Duodenal mucosa (tissue), 2 donors: ENCODE results near the gene LDLRAD3.

Experiments
- H3K27ac ChIP-seq: one replicate; pipeline ENCODE4 v1.7.0; 2013; ENCODE audit warnings: low read depth, low read length
- H3K27me3 ChIP-seq, 2 donors: one replicate each; pipeline ENCODE4 v1.7.0; 2013; ENCODE audit warnings: low read length in 2 of 2, control low read depth in 1 of 2; ENCODE audit not compliant: insufficient read depth in 2 of 2, control insufficient read depth in 1 of 2
- H3K36me3 ChIP-seq, 2 donors: one replicate each; pipeline ENCODE4 v1.7.0; 2013; ENCODE audit warnings: low read length in 2 of 2, control low read depth in 1 of 2; ENCODE audit not compliant: insufficient read depth in 2 of 2, control insufficient read depth in 1 of 2
- H3K4me1 ChIP-seq, 2 donors: one replicate each; pipeline ENCODE4 v1.7.0; 2013; ENCODE audit warnings: low read length in 2 of 2, control low read depth in 1 of 2; ENCODE audit not compliant: insufficient read depth in 2 of 2, control insufficient read depth in 1 of 2
- H3K4me3 ChIP-seq, 2 donors: one replicate each; pipeline ENCODE4 v1.7.0; 2013; ENCODE audit warnings: low read length in 2 of 2, low read depth in 1 of 2
- H3K9ac ChIP-seq, 2 donors: one replicate each; pipeline ENCODE4 v1.7.0; 2013; ENCODE audit warnings: low read length in 2 of 2, low read depth in 1 of 2
- H3K9me3 ChIP-seq, 2 donors: one replicate each; pipeline ENCODE4 v1.7.0; 2013; ENCODE audit warnings: low read length in 2 of 2, control low read depth in 1 of 2; ENCODE audit not compliant: control insufficient read depth in 1 of 2

The LDLRAD3 gene

GRCh38 chr11:36237391-36237790, 293.5 kb downstream of the LDLRAD3 start:
- Histone ChIP-seq H3K4me3 (no peak overlapping the region), H3K36me3 (no peaks in the 10 kb centered on the region), H3K27me3 (no peaks in the 10 kb centered on the region), H3K4me1 (no peaks in the 10 kb centered on the region), H3K9me3 (no peaks in the 10 kb centered on the region), H3K27ac (no peak overlapping the region), H3K9ac (no peak overlapping the region)

- Histone ChIP-seq H3K4me1 (no peaks in the 10 kb centered on the region), H3K27ac (no peak overlapping the region), H3K9ac (no peak overlapping the region), H3K9me3 (no peaks in the 10 kb centered on the region), H3K36me3 (no peaks in the 10 kb centered on the region), H3K4me3 (no peak overlapping the region), H3K27me3 (no peaks in the 10 kb centered on the region)
These were observed 294.3 kb downstream of the LDLRAD3 start for GRCh38 chr11:36238036-36238631.

GRCh38 chr11:36238881-36239280, 295.0 kb downstream of the LDLRAD3 start:
- H3K4me3 ChIP-seq = no peak overlapping the region
- H3K36me3 ChIP-seq = no peaks in the 10 kb centered on the region
- no peak overlapping the region for H3K9ac ChIP-seq
- H3K27ac ChIP-seq = no peak overlapping the region
- H3K27me3 ChIP-seq = no peaks in the 10 kb centered on the region
- H3K9me3 ChIP-seq = no peaks in the 10 kb centered on the region
- H3K4me1 ChIP-seq = no peaks in the 10 kb centered on the region

GRCh38 chr11:36239636-36240035, 295.8 kb downstream of the LDLRAD3 start:
- no peaks in the 10 kb centered on the region for H3K9me3 ChIP-seq

GRCh38 chr11:36240173-36240572, 296.3 kb downstream of the LDLRAD3 start:
- Histone ChIP-seq H3K4me3 (no peak overlapping the region), H3K27ac (no peak overlapping the region), H3K9ac (no peak overlapping the region), H3K4me1 (no peaks in the 10 kb centered on the region), H3K36me3 (no peaks in the 10 kb centered on the region), H3K9me3 (no peaks in the 10 kb centered on the region), H3K27me3 (no peaks in the 10 kb centered on the region)

More at GRCh38 chr11:36239636-36240035, 295.8 kb downstream of the LDLRAD3 start:
- no peaks in the 10 kb centered on the region for H3K4me1 ChIP-seq
- no peaks in the 10 kb centered on the region for H3K36me3 ChIP-seq
- H3K9ac ChIP-seq = no peak overlapping the region
- no peaks in the 10 kb centered on the region for H3K27me3 ChIP-seq
- H3K4me3 ChIP-seq = no peak overlapping the region
- no peak overlapping the region for H3K27ac ChIP-seq

- Histone ChIP-seq H3K27me3 (no peaks in the 10 kb centered on the region), H3K4me3 (no peak overlapping the region), H3K9ac (no peak overlapping the region), H3K36me3 (no peaks in the 10 kb centered on the region), H3K27ac (no peak overlapping the region), H3K9me3 (no peaks in the 10 kb centered on the region), H3K4me1 (no peaks in the 10 kb centered on the region)
These were observed 296.9 kb downstream of the LDLRAD3 start for GRCh38 chr11:36240801-36241200.

GRCh38 chr11:36241497-36241896, 297.6 kb downstream of the LDLRAD3 start:
- Histone ChIP-seq H3K9ac (no peak overlapping the region), H3K27me3 (no peaks in the 10 kb centered on the region), H3K9me3 (no peaks in the 10 kb centered on the region), H3K36me3 (no peaks in the 10 kb centered on the region), H3K4me1 (no peaks in the 10 kb centered on the region), H3K4me3 (no peak overlapping the region), H3K27ac (no peak overlapping the region)

- Histone ChIP-seq H3K36me3 (no peaks in the 10 kb centered on the region), H3K4me1 (no peaks in the 10 kb centered on the region), H3K9ac (no peak overlapping the region), H3K27ac (no peak overlapping the region), H3K9me3 (no peaks in the 10 kb centered on the region), H3K4me3 (no peak overlapping the region), H3K27me3 (no peaks in the 10 kb centered on the region)
These were observed 299.8 kb downstream of the LDLRAD3 start for GRCh38 chr11:36243641-36244040.

- no peaks in the 10 kb centered on the region for H3K36me3 ChIP-seq
- H3K27ac ChIP-seq = no peak overlapping the region
- H3K9me3 ChIP-seq = no peaks in the 10 kb centered on the region
- no peak overlapping the region for H3K4me3 ChIP-seq
- H3K9ac ChIP-seq = no peak overlapping the region
- no peaks in the 10 kb centered on the region for H3K27me3 ChIP-seq
- no peaks in the 10 kb centered on the region for H3K4me1 ChIP-seq
These were observed 303.6 kb downstream of the LDLRAD3 start for GRCh38 chr11:36247493-36247892.

GRCh38 chr11:36248436-36248835, 304.6 kb downstream of the LDLRAD3 start:
- Histone ChIP-seq H3K27ac (no peak overlapping the region), H3K36me3 (no peaks in the 10 kb centered on the region), H3K4me3 (no peak overlapping the region), H3K4me1 (no peaks in the 10 kb centered on the region), H3K9me3 (no peaks in the 10 kb centered on the region), H3K9ac (no peak overlapping the region), H3K27me3 (no peaks in the 10 kb centered on the region)

- Histone ChIP-seq H3K36me3 (no peaks in the 10 kb centered on the region), H3K9me3 (no peaks in the 10 kb centered on the region), H3K27me3 (no peaks in the 10 kb centered on the region), H3K9ac (no peak overlapping the region), H3K4me1 (no peaks in the 10 kb centered on the region), H3K4me3 (no peak overlapping the region), H3K27ac (no peak overlapping the region)
These were observed 305.4 kb downstream of the LDLRAD3 start for GRCh38 chr11:36249246-36249645.
